Esophagus squamous epithelium (tissue), 5 donors: ENCODE results near the gene KCNQ1. TPM values are rescaled to one million over a fixed set of nuclear protein-coding genes. Genes with fewer than 3 reads are reported as not detected.
A peak's percentile ranks its signal among the peaks of the same experiment; 100 is the strongest.

Experiments
- DNase-seq: peaks from one replicate; lab custom pipeline; 2025; lab: John Stamatoyannopoulos, UW
- H3K27ac ChIP-seq, 4 donors: fragments of 200-600 bp; sonication (generic); one replicate each; pipeline ENCODE4 v1.5.1; 2016 to 2019; ENCODE audit warnings: mild to moderate bottlenecking in 1 of 4
- H3K27me3 ChIP-seq, 4 donors: fragments of 200-600 bp; sonication (generic); 1 replicate in 3 of 4; 2 replicates in 1 of 4; pipeline versions ENCODE4 v1.5.1 to v1.6.0; 2017 to 2021; ENCODE audit warnings: antibody characterized with exemption in 1 of 4
- H3K36me3 ChIP-seq, 3 donors: fragments of 200-600 bp; sonication (generic); one replicate each; pipeline ENCODE4 v1.5.1; 2016 to 2019
- H3K4me1 ChIP-seq, 3 donors: fragments of 200-600 bp; sonication (generic); one replicate each; pipeline ENCODE4 v1.5.1; 2017 to 2019
- H3K4me3 ChIP-seq, 4 donors: fragments of 200-600 bp; sonication (generic); 1 replicate in 3 of 4; 2 replicates in 1 of 4; pipeline ENCODE4 v1.5.1; 2016 to 2019; ENCODE audit warnings: mild to moderate bottlenecking in 2 of 4, moderate library complexity in 1 of 4
- H3K9me3 ChIP-seq, 3 donors: fragments of 200-600 bp; sonication (generic); one replicate each; pipeline ENCODE4 v1.5.1; 2016 to 2019
- POLR2A ChIP-seq, 4 donors: fragments of 450-650 bp; IDR thresholded peaks; one replicate each; pipeline ENCODE4 v1.6.1; 2017; ENCODE audit warnings: antibody characterized with exemption in 4 of 4, mild to moderate bottlenecking in 4 of 4, moderate library complexity in 3 of 4
- WGBS, 2 donors: methylation state at CpG; one replicate each; pipeline ENCODE4 v1.1.5; 2018; 5-methylcytosine and 5-hydroxymethylcytosine counted together
- intact Hi-C: fragments of 100-400 bp; cut with DNase I; formaldehyde crosslinking; loops from one replicate; pipeline ENCODE4 v1.15.0; 2022
- total RNA-seq, 4 donors: library from RNA; depleted of rRNA; stranded (reverse); fragments of >200 nt; gene quantifications; one replicate each; pipeline ENCODE4 v1.1.0, GENCODE V29; 2016
- TF ChIP-seq, protein P1 (sequence below), 6 experiments: fragments of 450-650 bp in 4 of 6; fragments of 200-600 bp in 2 of 6; sonication (generic) in 2 of 6; IDR thresholded peaks; one replicate each; pipeline ENCODE4 v1.5.1; 2016 to 2019; ENCODE audit warnings: antibody characterized with exemption in 6 of 6, mild to moderate bottlenecking in 4 of 6, moderate library complexity in 4 of 6
- donor health status: DM: yes; HTN: yes; CAD: no.

Gene KCNQ1
- total RNA-seq, 4 donors from 2014 or later: 0.61 to 3.1 (median 0.72) TPM

DNA sequence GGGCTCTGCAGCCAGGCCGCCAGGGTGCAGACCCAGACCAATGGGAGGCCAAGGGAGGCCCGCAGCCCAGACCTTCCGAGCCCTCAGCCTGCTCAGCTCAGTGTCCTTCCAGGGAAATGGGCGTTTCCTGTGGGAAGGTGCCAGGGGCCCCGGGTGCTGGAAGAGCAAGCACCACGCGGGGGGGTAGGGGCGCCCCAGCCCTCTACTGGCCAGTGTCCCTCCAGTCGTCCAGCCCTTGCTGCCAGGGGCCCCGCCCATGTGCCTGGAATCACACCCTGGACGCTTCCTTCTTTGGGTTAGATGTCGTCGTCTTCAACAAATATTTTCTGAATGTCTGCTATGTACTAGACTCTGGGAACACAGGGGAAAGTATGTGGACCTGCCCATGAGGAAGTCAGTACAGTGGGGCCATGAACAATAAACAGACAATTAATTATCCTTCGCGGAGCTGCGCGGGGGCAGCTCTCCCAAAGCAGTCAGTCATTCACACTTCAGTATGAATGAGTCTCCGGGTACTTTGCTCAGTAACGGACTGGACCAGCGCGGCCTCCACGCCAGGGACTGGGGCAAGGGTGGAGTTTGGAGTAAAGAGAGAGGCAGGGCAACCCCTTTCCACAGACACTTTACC lies 380.6 kb downstream of the KCNQ1 start:
- 27 to 44% methylated on average over 11 to 13 of the region's 22 CpGs for WGBS, 2 donors
- intact Hi-C loops: no loop called here
- peak overlapping the region in 2 of 4 donors; percentile 20 to 40 for H3K4me3 ChIP-seq

DNA sequence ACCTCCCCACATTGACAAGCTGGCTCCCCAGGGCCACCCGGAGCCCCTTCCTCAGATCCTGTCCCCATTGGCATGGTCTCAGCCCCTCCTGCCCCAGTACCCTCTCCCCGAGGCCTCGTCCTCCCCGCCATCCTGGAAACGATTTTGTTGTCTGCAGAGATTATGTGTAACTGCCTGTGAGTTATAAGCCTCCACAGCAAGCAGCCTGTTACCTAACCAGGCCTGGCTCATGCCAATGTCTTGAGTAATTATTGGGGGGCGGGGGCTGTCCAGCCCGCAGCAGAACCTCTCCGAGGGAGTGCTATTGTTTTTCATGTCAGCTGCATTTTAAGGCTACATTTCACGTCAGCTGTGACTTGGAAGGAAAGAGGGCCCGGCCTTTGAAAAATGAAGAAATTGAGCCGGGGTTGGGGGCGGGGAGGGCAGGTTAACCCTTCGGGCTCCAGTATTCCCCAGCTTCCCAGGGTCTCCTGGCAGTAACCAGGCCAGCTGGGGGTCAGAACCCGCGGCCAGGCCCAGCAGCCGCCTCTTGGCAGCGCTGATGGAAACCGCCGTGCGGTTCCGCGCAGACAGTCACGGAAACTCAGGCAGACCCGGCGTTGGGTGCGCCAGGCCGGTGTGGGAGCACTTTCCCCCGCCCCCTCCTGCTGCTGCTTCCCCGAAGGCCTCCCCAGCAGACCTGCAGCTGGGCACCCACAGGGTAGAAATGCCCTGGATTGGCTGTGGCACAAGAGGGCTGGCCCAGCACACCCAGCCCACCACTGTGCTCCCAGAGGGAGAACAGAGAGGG lies 381.3 kb downstream of the KCNQ1 start:
- Histone ChIP-seq H3K36me3 (no peaks in the 10 kb centered on the region), H3K4me3 (peak overlapping the region in 2 of 4 donors; percentile 20 to 40), H3K9me3 (peaks cover 0 to 24% (median 20%) of the 10 kb centered on the region in 3 donors), H3K4me1 (peaks cover 21 to 37% (median 26%) of the 10 kb centered on the region in 3 donors), H3K27ac (peak overlapping the region; percentile 78 to 96 (median 86)), H3K27me3 (peaks cover 0 to 11% (median 0%) of the 10 kb centered on the region in 4 donors)
- intact Hi-C loops: no loop called here
- no peak for DNase-seq
- TF ChIP-seq, protein P1, sequence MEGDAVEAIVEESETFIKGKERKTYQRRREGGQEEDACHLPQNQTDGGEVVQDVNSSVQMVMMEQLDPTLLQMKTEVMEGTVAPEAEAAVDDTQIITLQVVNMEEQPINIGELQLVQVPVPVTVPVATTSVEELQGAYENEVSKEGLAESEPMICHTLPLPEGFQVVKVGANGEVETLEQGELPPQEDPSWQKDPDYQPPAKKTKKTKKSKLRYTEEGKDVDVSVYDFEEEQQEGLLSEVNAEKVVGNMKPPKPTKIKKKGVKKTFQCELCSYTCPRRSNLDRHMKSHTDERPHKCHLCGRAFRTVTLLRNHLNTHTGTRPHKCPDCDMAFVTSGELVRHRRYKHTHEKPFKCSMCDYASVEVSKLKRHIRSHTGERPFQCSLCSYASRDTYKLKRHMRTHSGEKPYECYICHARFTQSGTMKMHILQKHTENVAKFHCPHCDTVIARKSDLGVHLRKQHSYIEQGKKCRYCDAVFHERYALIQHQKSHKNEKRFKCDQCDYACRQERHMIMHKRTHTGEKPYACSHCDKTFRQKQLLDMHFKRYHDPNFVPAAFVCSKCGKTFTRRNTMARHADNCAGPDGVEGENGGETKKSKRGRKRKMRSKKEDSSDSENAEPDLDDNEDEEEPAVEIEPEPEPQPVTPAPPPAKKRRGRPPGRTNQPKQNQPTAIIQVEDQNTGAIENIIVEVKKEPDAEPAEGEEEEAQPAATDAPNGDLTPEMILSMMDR (IDR thresholded peaks at IDR 0.05): no peak
- peak in 1 of 4 donors; percentile 22 for TF ChIP-seq POLR2A (IDR thresholded peaks at IDR 0.05)
- WGBS, 2 donors: 27 to 44% methylated on average over 3 to 6 of the region's 29 CpGs

More for the DNA sequence above, 380.6 kb downstream of the KCNQ1 start:
- H3K4me1 ChIP-seq: peaks cover 21 to 37% (median 26%) of the 10 kb centered on the region in 3 donors
- H3K27me3 ChIP-seq: peaks cover 0 to 11% (median 0%) of the 10 kb centered on the region in 4 donors
- no peak for DNase-seq
- H3K27ac ChIP-seq: peak overlapping the region; percentile 78 to 96 (median 86)
- peaks cover 0 to 24% (median 20%) of the 10 kb centered on the region in 3 donors for H3K9me3 ChIP-seq
- no peaks in the 10 kb centered on the region for H3K36me3 ChIP-seq
- TF ChIP-seq POLR2A (IDR thresholded peaks at IDR 0.05): no peak
- TF ChIP-seq, protein P1 (IDR thresholded peaks at IDR 0.05): peak in 1 of 6 experiments; percentile 26

DNA sequence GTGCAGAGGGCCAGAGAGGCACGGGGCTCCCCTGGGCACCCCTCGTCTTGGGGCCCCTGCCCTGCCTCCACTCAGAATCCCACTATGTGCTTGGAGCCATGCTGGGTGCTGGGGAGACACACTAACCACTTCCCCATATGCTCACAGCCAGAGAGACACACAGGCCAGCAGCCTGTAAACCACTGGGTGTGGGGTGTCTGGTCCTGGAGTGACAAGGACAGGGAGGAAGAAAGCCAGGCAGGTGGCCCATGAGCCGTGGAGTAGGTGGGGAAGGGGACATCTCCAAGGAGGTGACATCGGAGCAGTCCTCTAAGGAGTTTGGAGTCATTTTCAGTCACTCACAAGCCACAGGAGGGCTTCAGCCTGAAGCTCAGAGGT lies 381.9 kb downstream of the KCNQ1 start:
- intact Hi-C loops: no loop called here
- Histone ChIP-seq H3K27ac (peak overlapping the region; percentile 78 to 96 (median 86)), H3K27me3 (peaks cover 0 to 11% (median 0%) of the 10 kb centered on the region in 4 donors), H3K4me3 (peak overlapping the region in 2 of 4 donors; percentile 20 to 40), H3K4me1 (peaks cover 21 to 37% (median 26%) of the 10 kb centered on the region in 3 donors), H3K9me3 (peaks cover 0 to 24% (median 20%) of the 10 kb centered on the region in 3 donors), H3K36me3 (no peaks in the 10 kb centered on the region)
- DNase-seq: no peak
- WGBS, 2 donors: 17 to 83% methylated on average over 1 to 2 of the region's 4 CpGs
- TF ChIP-seq POLR2A (IDR thresholded peaks at IDR 0.05): no peak
- TF ChIP-seq, protein P1 (IDR thresholded peaks at IDR 0.05): no peak

DNA sequence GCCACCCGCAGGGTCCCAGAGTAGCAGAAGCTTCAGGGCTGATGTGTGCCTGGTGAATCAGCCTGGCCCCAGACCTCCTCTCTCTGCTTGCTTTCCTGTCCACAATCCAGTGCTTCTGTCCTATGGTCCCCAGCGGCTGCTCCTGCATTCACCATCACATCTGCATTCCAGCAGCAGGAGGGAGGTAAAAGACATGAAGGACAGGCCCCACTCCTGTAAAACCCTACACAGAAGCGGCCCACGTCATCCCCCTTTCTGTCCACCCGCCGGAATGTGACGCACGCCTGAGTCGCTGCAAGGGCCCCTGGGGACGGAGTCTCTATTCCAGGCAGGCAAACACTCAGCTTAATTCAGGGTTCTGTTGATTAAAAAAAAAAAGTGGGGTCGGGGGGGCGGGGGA lies 382.4 kb downstream of the KCNQ1 start:
- no peak for TF ChIP-seq POLR2A (IDR thresholded peaks at IDR 0.05)
- TF ChIP-seq, protein P1 (IDR thresholded peaks at IDR 0.05): no peak
- Histone ChIP-seq H3K27me3 (peaks cover 0 to 11% (median 0%) of the 10 kb centered on the region in 4 donors), H3K27ac (peak overlapping the region; percentile 78 to 96 (median 86)), H3K9me3 (peaks cover 0 to 24% (median 20%) of the 10 kb centered on the region in 3 donors), H3K4me1 (peaks cover 21 to 37% (median 26%) of the 10 kb centered on the region in 3 donors), H3K36me3 (no peaks in the 10 kb centered on the region), H3K4me3 (no peak overlapping the region)
- no peak for DNase-seq
- intact Hi-C loops: no loop called here
- WGBS, 2 donors: 78 to 83% methylated on average over 4 to 10 of the region's 12 CpGs
